ENCODE results near the gene NOS3.

- TF ChIP-seq SAFB2 (IDR thresholded peaks at IDR 0.05; ENCODE audit: borderline replicate concordance, low read depth, low read length, severe bottlenecking) (no peak), FOXA1 (IDR thresholded peaks at IDR 0.05; ENCODE audit: borderline replicate concordance) (no peak), ZNF512 (tag; IDR thresholded peaks at IDR 0.05) (no peak), ZNF274 (IDR thresholded peaks at IDR 0.05; ENCODE audit: borderline replicate concordance, low read depth, low read length) (no peak), NCOA2 (IDR thresholded peaks at IDR 0.05; ENCODE audit: partially characterized antibody in 2 of 2) (no peak), JUND (IDR thresholded peaks at IDR 0.05; ENCODE audit: borderline replicate concordance, low read depth, low read length) (no peak), JUND (tag; IDR thresholded peaks at IDR 0.05; ENCODE audit: borderline replicate concordance, low read depth, low read length) (no peak), AFF4 (CRISPR knock-in tag; IDR thresholded peaks at IDR 0.05) (no peak), EWSR1 (IDR thresholded peaks at IDR 0.05; ENCODE audit: borderline replicate concordance, low read depth, partially characterized antibody) (no peak), FOXK2 (conservative IDR thresholded peaks at IDR 0.05 in 1 of 2, IDR thresholded peaks at IDR 0.05 in 1 of 2; ENCODE audit: low read depth in 2 of 2) (no peak), CTCF (IDR thresholded peaks at IDR 0.05 in 2 of 3, conservative IDR thresholded peaks at IDR 0.05 in 1 of 3; ENCODE audit: insufficient read depth in 2 of 3, low read depth in 1 of 3, low read length in 3 of 3) (no peak), SREBF2 (CRISPR knock-in tag; IDR thresholded peaks at IDR 0.05) (no peak)
- TF ChIP-seq, protein P1, sequence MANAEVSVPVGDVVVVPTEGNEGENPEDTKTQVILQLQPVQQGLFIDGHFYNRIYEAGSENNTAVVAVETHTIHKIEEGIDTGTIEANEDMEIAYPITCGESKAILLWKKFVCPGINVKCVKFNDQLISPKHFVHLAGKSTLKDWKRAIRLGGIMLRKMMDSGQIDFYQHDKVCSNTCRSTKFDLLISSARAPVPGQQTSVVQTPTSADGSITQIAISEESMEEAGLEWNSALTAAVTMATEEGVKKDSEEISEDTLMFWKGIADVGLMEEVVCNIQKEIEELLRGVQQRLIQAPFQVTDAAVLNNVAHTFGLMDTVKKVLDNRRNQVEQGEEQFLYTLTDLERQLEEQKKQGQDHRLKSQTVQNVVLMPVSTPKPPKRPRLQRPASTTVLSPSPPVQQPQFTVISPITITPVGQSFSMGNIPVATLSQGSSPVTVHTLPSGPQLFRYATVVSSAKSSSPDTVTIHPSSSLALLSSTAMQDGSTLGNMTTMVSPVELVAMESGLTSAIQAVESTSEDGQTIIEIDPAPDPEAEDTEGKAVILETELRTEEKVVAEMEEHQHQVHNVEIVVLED (CRISPR knock-in tag; IDR thresholded peaks at IDR 0.05): no peak
- TF ChIP-seq, protein P2, sequence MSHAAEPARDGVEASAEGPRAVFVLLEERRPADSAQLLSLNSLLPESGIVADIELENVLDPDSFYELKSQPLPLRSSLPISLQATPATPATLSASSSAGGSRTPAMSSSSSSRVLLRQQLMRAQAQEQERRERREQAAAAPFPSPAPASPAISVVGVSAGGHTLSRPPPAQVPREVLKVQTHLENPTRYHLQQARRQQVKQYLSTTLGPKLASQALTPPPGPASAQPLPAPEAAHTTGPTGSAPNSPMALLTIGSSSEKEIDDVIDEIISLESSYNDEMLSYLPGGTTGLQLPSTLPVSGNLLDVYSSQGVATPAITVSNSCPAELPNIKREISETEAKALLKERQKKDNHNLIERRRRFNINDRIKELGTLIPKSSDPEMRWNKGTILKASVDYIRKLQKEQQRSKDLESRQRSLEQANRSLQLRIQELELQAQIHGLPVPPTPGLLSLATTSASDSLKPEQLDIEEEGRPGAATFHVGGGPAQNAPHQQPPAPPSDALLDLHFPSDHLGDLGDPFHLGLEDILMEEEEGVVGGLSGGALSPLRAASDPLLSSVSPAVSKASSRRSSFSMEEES (CRISPR knock-in tag; IDR thresholded peaks at IDR 0.05): no peak
Measured at GRCh38 chr7:150942591-150943452, 48.0 kb upstream of the NOS3 start.

Data from K562 (cell line).